GM23248 (cell line): Measurements from ENCODE around the gene VIM. TPM values are rescaled to one million over a fixed set of nuclear protein-coding genes. Genes with fewer than 3 reads are reported as not detected.

Source experiments
- DNase-seq: peaks from one replicate; pipeline ENCODE4 v3.0.0-alpha.2; 2015
- H2AFZ ChIP-seq: fragments of 200-600 bp; sonication (generic); 2 replicates; pipeline ENCODE4 v1.6.1; 2016; ENCODE audit warnings: antibody characterized with exemption
- H3F3A ChIP-seq: fragments of 200-600 bp; sonication (generic); 2 replicates; pipeline ENCODE4 v1.6.1; 2016; ENCODE audit warnings: mild to moderate bottlenecking, antibody characterized with exemption, mixed run types; ENCODE audit not compliant: insufficient read depth
- H3K27ac ChIP-seq: fragments of 200-600 bp; sonication (generic); 2 replicates; pipeline ENCODE4 v1.5.1; 2016; ENCODE audit warnings: mild to moderate bottlenecking
- H3K27me3 ChIP-seq: fragments of 200-600 bp; sonication (generic); replicated peaks from 2 replicates; pipeline ENCODE4 v1.6.1; 2016; ENCODE audit warnings: mild to moderate bottlenecking; ENCODE audit not compliant: insufficient read depth
- H3K36me3 ChIP-seq: fragments of 200-600 bp; sonication (generic); 2 replicates; pipeline ENCODE4 v1.6.1; 2016; ENCODE audit warnings: low read depth, mild to moderate bottlenecking
- H3K4me1 ChIP-seq: fragments of 200-600 bp; sonication (generic); 2 replicates; pipeline ENCODE4 v1.6.1; 2016; ENCODE audit warnings: mild to moderate bottlenecking; ENCODE audit not compliant: insufficient read depth
- H3K4me2 ChIP-seq: fragments of 200-600 bp; sonication (generic); one replicate; pipeline ENCODE4 v1.6.1; 2016; ENCODE audit warnings: mild to moderate bottlenecking; ENCODE audit not compliant: unreplicated experiment
- H3K4me3 ChIP-seq: fragments of 200-600 bp; sonication (generic); 2 replicates; pipeline ENCODE4 v1.5.1; 2016; ENCODE audit warnings: mild to moderate bottlenecking
- H3K79me2 ChIP-seq: fragments of 200-600 bp; sonication (generic); 2 replicates; pipeline ENCODE4 v1.6.1; 2016; ENCODE audit warnings: mild to moderate bottlenecking; ENCODE audit not compliant: insufficient read depth
- H3K9ac ChIP-seq: fragments of 200-600 bp; sonication (generic); 2 replicates; pipeline ENCODE4 v1.6.1; 2016; ENCODE audit warnings: mild to moderate bottlenecking
- H3K9me2 ChIP-seq: fragments of 200-600 bp; sonication (generic); 2 replicates; pipeline ENCODE4 v1.6.1; 2016; ENCODE audit warnings: mixed run types, mild to moderate bottlenecking, moderate library complexity; ENCODE audit not compliant: insufficient read depth
- H3K9me3 ChIP-seq: fragments of 200-600 bp; sonication (generic); one replicate; pipeline ENCODE4 v1.6.1; 2017; ENCODE audit warnings: low read depth
- H4K20me1 ChIP-seq: fragments of 200-600 bp; sonication (generic); 2 replicates; pipeline ENCODE4 v1.6.0; 2016; ENCODE audit not compliant: insufficient read depth
- EZH2 ChIP-seq: fragments of 200-600 bp; sonication (generic); IDR thresholded peaks from 2 replicates; pipeline ENCODE4 v1.6.1; 2018; ENCODE audit warnings: antibody characterized with exemption, mild to moderate bottlenecking; ENCODE audit not compliant: insufficient read depth, poor library complexity, severe bottlenecking
- EZH2phosphoT487 ChIP-seq: fragments of 200-600 bp; sonication (generic); IDR thresholded peaks from 2 replicates; pipeline ENCODE4 v1.6.1; 2018; ENCODE audit warnings: antibody characterized with exemption, moderate library complexity, mild to moderate bottlenecking, low read depth; ENCODE audit not compliant: insufficient read depth
- WGBS, 2 experiments: methylation state at CpG; one replicate each; pipeline ENCODE4 v1.1.6; 2015 to 2017; ENCODE audit warnings: low lambda C conversion rate in 2 of 2, low coverage in 1 of 2; ENCODE audit errors: missing lambda C conversion rate in 2 of 2; 5-methylcytosine and 5-hydroxymethylcytosine counted together
- in situ Hi-C: fragments of 300-500 bp; cut with MboI; formaldehyde crosslinking; loops from 2 replicates; pipeline ENCODE4 v1.15.0; 2020
- polyA plus RNA-seq: library from polyadenylated mRNA; unstranded; fragments of >200 nt; fragmentation: Nextera tagmentation; extraction: Ambion mirVana; gene quantifications from 2 replicates; pipeline ENCODE4 v1.2.1, GENCODE V29; 2016
- total RNA-seq: library from RNA; depleted of rRNA; stranded (reverse); fragments of >200 nt; shearing (Covaris generic); gene quantifications from 2 replicates; pipeline ENCODE4 v1.2.3, GENCODE V29; 2014

The VIM gene
- total and polyA plus RNA-seq, 2 experiments from 2014 or later, result 3,784 to 10,031 TPM

GRCh38 chr10:17217631-17218232, 10.3 kb upstream of the VIM start:
- no peaks in the 10 kb centered on the region for H3K9me3 ChIP-seq
- peaks cover 78% of the 10 kb centered on the region for H3K4me1 ChIP-seq
- peak overlapping the region; percentile 90 for H3K9ac ChIP-seq
- peaks cover 24% of the 10 kb centered on the region for H3K79me2 ChIP-seq
- DNase-seq, result peak; percentile 94
- peaks cover 66% of the 10 kb centered on the region for H3F3A ChIP-seq
- H4K20me1 ChIP-seq, result no peaks in the 10 kb centered on the region
- H3K4me3 ChIP-seq, result peak overlapping the region; percentile 36
- no peak overlapping the region for H2AFZ ChIP-seq
- 30 to 47% methylated on average over 1 of the region's 1 CpG for WGBS, 2 experiments
- no peaks in the 10 kb centered on the region for H3K27me3 ChIP-seq
- H3K9me2 ChIP-seq, result no peaks in the 10 kb centered on the region
- no peaks in the 10 kb centered on the region for H3K36me3 ChIP-seq
- H3K4me2 ChIP-seq, result peak overlapping the region; percentile 78
- in situ Hi-C loops, result no loop called here
- peak overlapping the region; percentile 100 for H3K27ac ChIP-seq
- no peak for TF ChIP-seq EZH2
- no peak for TF ChIP-seq EZH2phosphoT487

- no peaks in the 10 kb centered on the region for H3K27me3 ChIP-seq
- H3K27ac ChIP-seq, result peak overlapping the region; percentile 100
- peak overlapping the region; percentile 78 for H3K4me2 ChIP-seq
- H2AFZ ChIP-seq, result no peak overlapping the region
- H3K4me1 ChIP-seq, result peaks cover 66% of the 10 kb centered on the region
- H3K4me3 ChIP-seq, result no peak overlapping the region
- H3K9ac ChIP-seq, result peak overlapping the region; percentile 46
- 32 to 34% methylated on average over 2 of the region's 2 CpGs for WGBS, 2 experiments
- TF ChIP-seq EZH2phosphoT487 (no peak), EZH2 (no peak)
- peaks cover 14% of the 10 kb centered on the region for H3K79me2 ChIP-seq
- no peaks in the 10 kb centered on the region for H3K36me3 ChIP-seq
- peaks cover 56% of the 10 kb centered on the region for H3F3A ChIP-seq
- no peaks in the 10 kb centered on the region for H3K9me3 ChIP-seq
- no peaks in the 10 kb centered on the region for H3K9me2 ChIP-seq
- H4K20me1 ChIP-seq, result no peaks in the 10 kb centered on the region
- in situ Hi-C loops, result no loop called here
- peak; percentile 86 for DNase-seq
Measured at GRCh38 chr10:17219024-17219423, 9.0 kb upstream of the VIM start.

GRCh38 chr10:17220652-17221100, 7.4 kb upstream of the VIM start:
- no peak overlapping the region for H3K4me3 ChIP-seq
- H3K79me2 ChIP-seq, result peaks cover 24% of the 10 kb centered on the region
- DNase-seq, result peak; percentile 48
- 0 out of 2 replicates have a peak overlapping the region, but pooled peaks have one; percentile 3 for H3K9ac ChIP-seq
- peak overlapping the region; percentile 55 for H2AFZ ChIP-seq
- no peak overlapping the region for H3K4me2 ChIP-seq
- in situ Hi-C loops, result no loop called here
- H3K27ac ChIP-seq, result peak overlapping the region; percentile 16; the same call in 1 of the 2 replicates
- no peaks in the 10 kb centered on the region for H3K9me2 ChIP-seq
- WGBS, 2 experiments, result 23 to 24% methylated on average over 1 of the region's 1 CpG
- no peak for TF ChIP-seq EZH2
- TF ChIP-seq EZH2phosphoT487, result no peak
- no peaks in the 10 kb centered on the region for H3K9me3 ChIP-seq
- H3K27me3 ChIP-seq, result no peaks in the 10 kb centered on the region
- H4K20me1 ChIP-seq, result no peaks in the 10 kb centered on the region
- H3F3A ChIP-seq, result peaks cover 41% of the 10 kb centered on the region
- no peaks in the 10 kb centered on the region for H3K36me3 ChIP-seq
- H3K4me1 ChIP-seq, result peaks cover 51% of the 10 kb centered on the region

- no peak for TF ChIP-seq EZH2phosphoT487
- TF ChIP-seq EZH2, result no peak
- Histone ChIP-seq H3K27ac (no peak overlapping the region), H3F3A (peaks cover 41% of the 10 kb centered on the region), H3K4me2 (no peak overlapping the region), H3K36me3 (no peaks in the 10 kb centered on the region), H3K9me2 (no peaks in the 10 kb centered on the region), H3K79me2 (peaks cover 41% of the 10 kb centered on the region), H2AFZ (no peak overlapping the region), H3K9ac (no peak overlapping the region), H3K27me3 (no peaks in the 10 kb centered on the region), H3K4me3 (no peak overlapping the region), H3K4me1 (peaks cover 47% of the 10 kb centered on the region), H4K20me1 (no peaks in the 10 kb centered on the region), H3K9me3 (no peaks in the 10 kb centered on the region)
- DNase-seq, result no peak
- in situ Hi-C loops, result no loop called here
- WGBS, 2 experiments, result 86 to 87% methylated on average over 4 of the region's 4 CpGs
Measured at GRCh38 chr10:17222329-17222728, 5.7 kb upstream of the VIM start.
